AG09309 (cell line): ENCODE measurements around the gene RASGRF1.

Source experiments
- DNase-seq: peaks from one replicate; pipeline ENCODE4 v3.0.0-alpha.2; 2010; ENCODE audit warnings: low read depth
- H3K4me3 ChIP-seq: 2 replicates; pipeline ENCODE4 v1.5.1; 2011; ENCODE audit warnings: mild to moderate bottlenecking, low read depth, low read length, moderate library complexity; ENCODE audit not compliant: control insufficient read depth
- CTCF ChIP-seq: IDR thresholded peaks from 2 replicates; pipeline ENCODE4 v1.5.1; 2011; ENCODE audit warnings: mild to moderate bottlenecking, low read depth, low read length, inconsistent platforms; ENCODE audit not compliant: insufficient read depth, control insufficient read depth; ENCODE audit errors: missing control alignments

The RASGRF1 gene

GRCh38 chr15:79090487-79091203 is at the start of gene RASGRF1:
Gene RASGRF1, minus strand, starts transcription at chr15:79090780. Its CDS starts 282 bp downstream, at chr15:79090498.
- no peak for DNase-seq
- no peak for TF ChIP-seq CTCF
- H3K4me3 ChIP-seq = no peak within 1 kb of the TSS

- DNase-seq = no peak
Observed at GRCh38 chr15:79136434-79137046, 46.0 kb upstream of the RASGRF1 start.

GRCh38 chr15:79133309-79133708 is 42.7 kb upstream of the RASGRF1 start:
- no peak overlapping the region for H3K4me3 ChIP-seq
- DNase-seq = no peak
- no peak for TF ChIP-seq CTCF

More at GRCh38 chr15:79136434-79137046, 46.0 kb upstream of the RASGRF1 start:
- no peak for TF ChIP-seq CTCF
- no peak overlapping the region for H3K4me3 ChIP-seq

GRCh38 chr15:79132770-79133169 is 42.2 kb upstream of the RASGRF1 start:
- H3K4me3 ChIP-seq = no peak overlapping the region
- no peak for TF ChIP-seq CTCF
- no peak for DNase-seq

- TF ChIP-seq CTCF = no peak
- H3K4me3 ChIP-seq = no peak overlapping the region
- DNase-seq = no peak
Observed at GRCh38 chr15:79132361-79132760, 41.8 kb upstream of the RASGRF1 start.

GRCh38 chr15:79130535-79131130 is 40.1 kb upstream of the RASGRF1 start:
- TF ChIP-seq CTCF = no peak
- H3K4me3 ChIP-seq = no peak overlapping the region
- no peak for DNase-seq
